H1 (cell line): ENCODE results near the gene SLC26A11. TPM values are rescaled to one million over a fixed set of nuclear protein-coding genes. Genes with fewer than 3 reads are reported as not detected.

ENCODE experiments used
- CTCF ChIA-PET: fragments of 300-600 bp; sonication (Branson Sonifier 250); formaldehyde crosslinking; loops from one replicate; lab custom pipeline; 2021; ENCODE audit not compliant: partially characterized antibody; lab: Charles Lee
- POLR2A ChIA-PET: fragments of 300-600 bp; sonication (Branson Sonifier 250); formaldehyde crosslinking; loops from one replicate; lab custom pipeline; 2021; ENCODE audit warnings: inconsistent platforms; ENCODE audit not compliant: partially characterized antibody; lab: Charles Lee
- DNase-seq, 2 experiments: peaks; one replicate each; pipeline versions ENCODE4 v3.0.0 to v3.0.0-alpha.2; 2010 to 2022; ENCODE audit warnings: low spot score in 2 of 2, low read depth in 1 of 2, mixed read lengths in 1 of 2
- FAIRE-seq: peaks from 2 replicates; lab custom pipeline; 2011; peaks lifted over from hg19 to GRCh38; lab: Jason Lieb, UNC
- H2AFZ ChIP-seq: 2 replicates; pipeline ENCODE4 v1.8.1; 2012; ENCODE audit warnings: low read length, inconsistent platforms
- H2AK5ac ChIP-seq: 2 replicates; pipeline ENCODE4 v1.6.1; 2013; ENCODE audit warnings: low read depth, low read length
- H2BK120ac ChIP-seq: replicated peaks from 2 replicates; pipeline ENCODE3; 2013; ENCODE audit warnings: low read depth, low read length, inconsistent platforms
- H2BK12ac ChIP-seq: 2 replicates; pipeline ENCODE4 v1.6.1; 2013; ENCODE audit warnings: low read depth, low read length
- H2BK15ac ChIP-seq: 2 replicates; pipeline ENCODE4 v1.6.1; 2013; ENCODE audit warnings: low read length
- H2BK20ac ChIP-seq: 2 replicates; pipeline ENCODE4 v1.6.1; 2013; ENCODE audit warnings: low read length
- H2BK5ac ChIP-seq: 2 replicates; pipeline ENCODE4 v1.6.1; 2013; ENCODE audit warnings: low read depth, low read length
- H3K14ac ChIP-seq: 2 replicates; pipeline ENCODE4 v1.6.1; 2013; ENCODE audit warnings: inconsistent platforms; ENCODE audit not compliant: insufficient read length
- H3K18ac ChIP-seq: 2 replicates; pipeline ENCODE4 v1.6.1; 2013; ENCODE audit warnings: low read length; ENCODE audit errors: extremely low read depth
- H3K23ac ChIP-seq: 2 replicates; pipeline ENCODE4 v1.6.1; 2013; ENCODE audit warnings: inconsistent platforms; ENCODE audit not compliant: insufficient read length
- H3K23me2 ChIP-seq: 2 replicates; pipeline ENCODE4 v1.6.1; 2013; ENCODE audit warnings: low read depth, low read length
- H3K27ac ChIP-seq: 2 replicates; pipeline ENCODE4 v1.6.1; 2011; ENCODE audit warnings: low read depth, low read length, inconsistent platforms
- H3K27me3 ChIP-seq, 4 experiments: replicated peaks in 1 of 4; 1 replicate in 1 of 4; 2 replicates in 3 of 4; pipeline versions ENCODE4 v1.6.1 to v1.8.1; 2011 to 2013; ENCODE audit warnings: low read length in 3 of 4, mild to moderate bottlenecking in 3 of 4, inconsistent platforms in 2 of 4, mixed read lengths in 2 of 4, moderate library complexity in 1 of 4; ENCODE audit not compliant: control insufficient read depth in 3 of 4, insufficient read depth in 3 of 4; ENCODE audit errors: extremely low read depth in 1 of 4
- H3K36me3 ChIP-seq, 4 experiments: 2 replicates each; pipeline versions ENCODE4 v1.6.1 to v1.8.1; 2011 to 2013; ENCODE audit warnings: mild to moderate bottlenecking in 4 of 4, low read length in 3 of 4, moderate library complexity in 2 of 4, control low read depth in 1 of 4, inconsistent platforms in 1 of 4; ENCODE audit not compliant: insufficient read depth in 4 of 4, control insufficient read depth in 2 of 4
- H3K4ac ChIP-seq: replicated peaks from 2 replicates; pipeline ENCODE3; 2013; ENCODE audit warnings: low read length, low read depth, mixed read lengths, inconsistent platforms; ENCODE audit not compliant: insufficient read length
- H3K4me1 ChIP-seq, 4 experiments: replicated peaks in 1 of 4; 1 replicate in 1 of 4; 2 replicates in 3 of 4; pipeline versions ENCODE4 v1.6.1 to v1.8.1; 2011 to 2013; ENCODE audit warnings: low read length in 3 of 4, inconsistent platforms in 2 of 4, mixed read lengths in 1 of 4; ENCODE audit not compliant: insufficient read depth in 4 of 4, control insufficient read depth in 3 of 4
- H3K4me2 ChIP-seq, 2 experiments: 2 replicates each; pipeline versions ENCODE4 v1.6.1 to v1.8.1; 2011 to 2013; ENCODE audit warnings: low read depth in 2 of 2, low read length in 2 of 2, control low read depth in 1 of 2, inconsistent platforms in 1 of 2, mild to moderate bottlenecking in 1 of 2; ENCODE audit not compliant: insufficient read depth in 1 of 2
- H3K4me3 ChIP-seq, 4 experiments: fragments of 200-600, 300-600 bp in 1 of 4; sonication (generic), shearing (Covaris generic), sonication (Bioruptor Twin) in 1 of 4; 2 replicates each; pipeline versions ENCODE4 v1.5.1 to v1.8.1; 2011 to 2016; ENCODE audit warnings: low read length in 4 of 4, low read depth in 3 of 4, control low read depth in 2 of 4, inconsistent platforms in 2 of 4, mild to moderate bottlenecking in 2 of 4, mixed read lengths in 1 of 4, moderate library complexity in 1 of 4; ENCODE audit not compliant: insufficient read depth in 2 of 4; ENCODE audit errors: extremely low read depth in 1 of 4
- H3K56ac ChIP-seq: replicated peaks from 2 replicates; pipeline ENCODE3; 2013; ENCODE audit warnings: low read depth, mild to moderate bottlenecking, mixed read lengths, low read length, inconsistent platforms; ENCODE audit not compliant: insufficient read length
- H3K79me1 ChIP-seq: 2 replicates; pipeline ENCODE4 v1.6.1; 2013; ENCODE audit warnings: low read depth, low read length, control low read depth
- H3K79me2 ChIP-seq, 2 experiments: 2 replicates each; pipeline versions ENCODE4 v1.6.1 to v1.8.1; 2012 to 2013; ENCODE audit warnings: low read length in 2 of 2, mild to moderate bottlenecking in 2 of 2, inconsistent platforms in 1 of 2; ENCODE audit not compliant: insufficient read depth in 2 of 2, control insufficient read depth in 1 of 2
- H3K9ac ChIP-seq, 4 experiments: replicated peaks in 1 of 4; 1 replicate in 1 of 4; 2 replicates in 3 of 4; pipeline versions ENCODE4 v1.6.1 to v1.8.1; 2011 to 2013; ENCODE audit warnings: low read depth in 3 of 4, low read length in 3 of 4, control low read depth in 2 of 4, mild to moderate bottlenecking in 2 of 4, moderate library complexity in 2 of 4, inconsistent platforms in 1 of 4; ENCODE audit errors: extremely low read depth in 1 of 4
- H3K9me3 ChIP-seq, 2 experiments: 2 replicates each; pipeline versions ENCODE4 v1.6.1 to v1.8.1; 2012 to 2013; ENCODE audit warnings: mild to moderate bottlenecking in 2 of 2, moderate library complexity in 2 of 2, control low read depth in 1 of 2, inconsistent platforms in 1 of 2, low read depth in 1 of 2, low read length in 1 of 2, mixed read lengths in 1 of 2; ENCODE audit not compliant: insufficient read depth in 2 of 2
- H4K20me1 ChIP-seq, 2 experiments: replicated peaks in 1 of 2; 2 replicates each; pipeline versions ENCODE3 to v1.8.1; 2011 to 2013; ENCODE audit warnings: inconsistent platforms in 2 of 2, low read length in 2 of 2, mild to moderate bottlenecking in 1 of 2; ENCODE audit not compliant: insufficient read depth in 2 of 2, control insufficient read depth in 1 of 2
- H4K5ac ChIP-seq: 2 replicates; pipeline ENCODE4 v1.6.1; 2013; ENCODE audit warnings: low read length, low read depth, mixed read lengths, inconsistent platforms; ENCODE audit not compliant: insufficient read length
- H4K8ac ChIP-seq: 2 replicates; pipeline ENCODE4 v1.8.0; 2013; ENCODE audit warnings: mild to moderate bottlenecking, moderate library complexity, low read length, inconsistent platforms; ENCODE audit not compliant: insufficient read depth; ENCODE audit errors: extremely low read depth
- H4K91ac ChIP-seq: replicated peaks from 2 replicates; pipeline ENCODE3; 2013; ENCODE audit warnings: low read length, mixed read lengths, inconsistent platforms; ENCODE audit not compliant: insufficient read length
- ASH2L ChIP-seq: fragments of 200-600, 300-600 bp; sonication (generic); IDR thresholded peaks from one replicate; pipeline ENCODE4 v1.7.1; 2017; ENCODE audit warnings: low read length
- ATF2 ChIP-seq: IDR thresholded peaks from 2 replicates; pipeline ENCODE4 v1.6.1; 2012; ENCODE audit warnings: low read length, inconsistent platforms
- BCL11A ChIP-seq, 2 experiments: IDR thresholded peaks; one replicate each; pipeline ENCODE4 v1.6.1; 2011; ENCODE audit warnings: low read depth in 2 of 2, low read length in 2 of 2, mild to moderate bottlenecking in 2 of 2
- CHD2 ChIP-seq: IDR thresholded peaks from 2 replicates; pipeline ENCODE4 v1.6.1; 2012; ENCODE audit warnings: low read length, improper control_type of control experiment
- HDAC2 ChIP-seq, 2 experiments: fragments of 300-600 bp in 1 of 2; sonication (generic) in 1 of 2; IDR thresholded peaks; 2 replicates each; pipeline ENCODE4 v1.6.1; 2011 to 2012; ENCODE audit warnings: low read depth in 2 of 2, low read length in 2 of 2, mild to moderate bottlenecking in 2 of 2, moderate library complexity in 2 of 2, borderline replicate concordance in 1 of 2, inconsistent platforms in 1 of 2
- KDM5A ChIP-seq: fragments of 200-600 bp; IDR thresholded peaks from 2 replicates; pipeline ENCODE4 v1.7.1; 2012; ENCODE audit warnings: mild to moderate bottlenecking, low read length, inconsistent platforms, mixed read lengths
- POLR2AphosphoS5 ChIP-seq: IDR thresholded peaks from 2 replicates; pipeline ENCODE4 v1.6.1; 2011; ENCODE audit warnings: low read depth, low read length
- RAD21 ChIP-seq, 2 experiments: IDR thresholded peaks in 1 of 2; conservative IDR thresholded peaks in 1 of 2; 2 replicates each; pipeline ENCODE4 v1.6.1; 2011; ENCODE audit warnings: low read depth in 2 of 2, low read length in 2 of 2, improper control_type of control experiment in 1 of 2, inconsistent platforms in 1 of 2, mild to moderate bottlenecking in 1 of 2, moderate library complexity in 1 of 2
- SP1 ChIP-seq: IDR thresholded peaks from 2 replicates; pipeline ENCODE4 v1.6.1; 2011; ENCODE audit warnings: low read depth, low read length
- WGBS, 2 experiments: shearing (Covaris generic) in 1 of 2; methylation state at CpG; one replicate each; pipeline versions ENCODE4 v1.1.6 to v1.1.7; 2013 to 2015; ENCODE audit warnings: low lambda C conversion rate in 2 of 2, mixed read lengths in 2 of 2, inconsistent platforms in 1 of 2, low coverage in 1 of 2, missing lambda C conversion rate in 1 of 2; ENCODE audit not compliant: insufficient replicate concordance in 2 of 2, insufficient coverage in 1 of 2, insufficient read length in 1 of 2; ENCODE audit errors: extremely low coverage in 1 of 2, missing lambda C conversion rate in 1 of 2; 5-methylcytosine and 5-hydroxymethylcytosine counted together
- polyA plus RNA-seq, 7 experiments: library from polyadenylated mRNA; depleted of rRNA in 3 of 7; stranded (reverse) in 5 of 7; unstranded in 2 of 7; fragments of >200 nt in 5 of 7; fragments of 200-250 nt in 2 of 7; gene quantifications; 1 replicate in 5 of 7; 2 replicates in 1 of 7; 4 replicates in 1 of 7; pipeline versions ENCODE4 v1.2.1 to v1.2.3, GENCODE V29; 2011 to 2013; ENCODE audit warnings: missing spikeins in 2 of 7, mixed read lengths in 2 of 7
- total RNA-seq: library from RNA; stranded (reverse); fragmentation: NEBNext Ultra II Directional; extraction: Animal tissue kit (Norgen Biotek cat#: 25700); gene quantifications from 2 replicates; pipeline ENCODE4 v1.2.1, GENCODE V29; 2021

The SLC26A11 gene
- total and polyA plus RNA-seq, 2 of the 8 experiments (the other 6 are each of a cell fraction or from before 2014, with no cell fraction given), result 15.5 to 25.9 TPM

- Histone ChIP-seq H2BK12ac (no peak overlapping the region), H4K5ac (no peak overlapping the region), H2AK5ac (no peak overlapping the region), H2BK120ac (no peak overlapping the region), H2BK15ac (no peak overlapping the region), H3K27me3 (no peaks in the 10 kb centered on the region; a peak in 1 of 7 replicates), H3K36me3 (no peaks in the 10 kb centered on the region), H3K4me3 (no peak overlapping the region), H3K23ac (no peak overlapping the region), H3K9me3 (no peaks in the 10 kb centered on the region), H3K4me1 (peaks cover 0 to 6% (median under 1%) of the 10 kb centered on the region in 4 experiments; a peak in 2 of 7 replicates), H4K8ac (no peak overlapping the region), H3K27ac (no peak overlapping the region), H4K20me1 (no peaks in the 10 kb centered on the region), H3K23me2 (no peaks in the 10 kb centered on the region), H3K4me2 (no peak overlapping the region), H3K9ac (no peak overlapping the region), H3K79me2 (no peaks in the 10 kb centered on the region), H3K79me1 (no peaks in the 10 kb centered on the region), H4K91ac (no peak overlapping the region), H3K56ac (no peak overlapping the region), H3K4ac (no peak overlapping the region), H2BK5ac (no peak overlapping the region), H2AFZ (no peak overlapping the region), H3K18ac (no peak overlapping the region), H3K14ac (no peak overlapping the region), H2BK20ac (no peak overlapping the region)
- ChIA-PET POLR2A (interaction anchor here (1.0 to 1.5 kb wide), 4 partner anchors 9 to 26 kb away, joined by 3 to 4 read pairs (median 3); no protein-coding TSS in a partner anchor), CTCF (interaction anchor here (1.3 to 3.6 kb wide), 4 partner anchors 10 to 24 kb away, joined by 3 to 16 read pairs (median 4); no protein-coding TSS in a partner anchor)
- FAIRE-seq, result no peak
- no peak for TF ChIP-seq ASH2L
- no peak for TF ChIP-seq HDAC2 (IDR thresholded peaks at IDR 0.05; ENCODE audit: borderline replicate concordance in 1 of 2, low read depth in 2 of 2, low read length in 2 of 2)
- TF ChIP-seq RAD21 (IDR thresholded peaks at IDR 0.05 in 1 of 2, conservative IDR thresholded peaks at IDR 0.05 in 1 of 2; ENCODE audit: low read depth in 2 of 2, low read length in 2 of 2), result no peak
- TF ChIP-seq POLR2AphosphoS5, result no peak
- TF ChIP-seq SP1, result no peak
- no peak for TF ChIP-seq BCL11A (IDR thresholded peaks at IDR 0.05; ENCODE audit: low read depth in 2 of 2, low read length in 2 of 2)
- TF ChIP-seq KDM5A, result no peak
- no peak for TF ChIP-seq ATF2
- TF ChIP-seq CHD2, result no peak
- WGBS, 2 experiments, result 90% methylated on average over 7 of the region's 7 CpGs; no CpG with 5 or more reads in 1 of the 2 experiments
- DNase-seq, result no peak
These were observed 48.5 kb upstream of the SLC26A11 start for GRCh38 chr17:80171681-80172080.
